Calu3 (cell line): ENCODE measurements around the gene ADAMTS18. TPM values are rescaled to one million over a fixed set of nuclear protein-coding genes. Genes with fewer than 3 reads are reported as not detected.

ENCODE experiments used
- BruUV-seq: library from RNA; stranded (reverse); fragments of 400-500 nt; replicated peaks from 2 replicates; lab custom pipeline; 2021; lab: Mats Ljungman, UMichigan
- CTCF ChIA-PET: fragments of 300-600 bp; sonication (Branson Sonifier 250); formaldehyde crosslinking; loops from one replicate; lab custom pipeline; 2022; ENCODE audit warnings: antibody characterized with exemption; lab: Charles Lee
- DNase-seq: peaks from one replicate; pipeline ENCODE4 v3.0.0; 2022
- H3K27ac Mint-ChIP-seq: one replicate; pipeline ENCODE4 v1.8.0; 2022; ENCODE audit warnings: mixed read lengths; ENCODE audit not compliant: unreplicated experiment
- H3K27me3 Mint-ChIP-seq: one replicate; pipeline ENCODE4 v1.8.0; 2022; ENCODE audit warnings: mixed read lengths; ENCODE audit not compliant: unreplicated experiment
- H3K36me3 Mint-ChIP-seq: one replicate; pipeline ENCODE4 v1.8.0; 2022; ENCODE audit warnings: mild to moderate bottlenecking, moderate library complexity, mixed read lengths; ENCODE audit not compliant: insufficient read depth, unreplicated experiment
- H3K4me1 Mint-ChIP-seq: one replicate; pipeline ENCODE4 v1.8.0; 2022; ENCODE audit warnings: mild to moderate bottlenecking, low read depth, mixed read lengths; ENCODE audit not compliant: unreplicated experiment
- H3K4me3 Mint-ChIP-seq: one replicate; pipeline ENCODE4 v1.8.0; 2022; ENCODE audit warnings: mild to moderate bottlenecking, low read depth, moderate library complexity, mixed read lengths; ENCODE audit not compliant: unreplicated experiment
- H3K9me3 Mint-ChIP-seq: one replicate; pipeline ENCODE4 v1.8.0; 2022; ENCODE audit warnings: low read depth, mixed read lengths; ENCODE audit not compliant: unreplicated experiment
- intact Hi-C: fragments of 100-400 bp; cut with micrococcal nuclease; formaldehyde crosslinking; loops from one replicate; pipeline ENCODE4 v1.10.0; 2022; ENCODE audit not compliant: unreplicated experiment
- total RNA-seq: library from RNA; stranded (reverse); gene quantifications from 2 replicates; pipeline ENCODE4 v1.2.3, GENCODE V29; 2022
- TF ChIP-seq, protein P1 (sequence below): fragments of 200-600 bp; IDR thresholded peaks from one replicate; pipeline ENCODE4 v1.8.0; 2022; ENCODE audit warnings: antibody characterized with exemption; ENCODE audit not compliant: unreplicated experiment

The ADAMTS18 gene
- total RNA-seq, 1 experiment from 2014 or later = not detected

GRCh38 chr16:77434022-77434529, 758 bp downstream of the ADAMTS18 start:
- no peaks in the 10 kb centered on the region for H3K36me3 Mint-ChIP-seq
- TF ChIP-seq, protein P1, sequence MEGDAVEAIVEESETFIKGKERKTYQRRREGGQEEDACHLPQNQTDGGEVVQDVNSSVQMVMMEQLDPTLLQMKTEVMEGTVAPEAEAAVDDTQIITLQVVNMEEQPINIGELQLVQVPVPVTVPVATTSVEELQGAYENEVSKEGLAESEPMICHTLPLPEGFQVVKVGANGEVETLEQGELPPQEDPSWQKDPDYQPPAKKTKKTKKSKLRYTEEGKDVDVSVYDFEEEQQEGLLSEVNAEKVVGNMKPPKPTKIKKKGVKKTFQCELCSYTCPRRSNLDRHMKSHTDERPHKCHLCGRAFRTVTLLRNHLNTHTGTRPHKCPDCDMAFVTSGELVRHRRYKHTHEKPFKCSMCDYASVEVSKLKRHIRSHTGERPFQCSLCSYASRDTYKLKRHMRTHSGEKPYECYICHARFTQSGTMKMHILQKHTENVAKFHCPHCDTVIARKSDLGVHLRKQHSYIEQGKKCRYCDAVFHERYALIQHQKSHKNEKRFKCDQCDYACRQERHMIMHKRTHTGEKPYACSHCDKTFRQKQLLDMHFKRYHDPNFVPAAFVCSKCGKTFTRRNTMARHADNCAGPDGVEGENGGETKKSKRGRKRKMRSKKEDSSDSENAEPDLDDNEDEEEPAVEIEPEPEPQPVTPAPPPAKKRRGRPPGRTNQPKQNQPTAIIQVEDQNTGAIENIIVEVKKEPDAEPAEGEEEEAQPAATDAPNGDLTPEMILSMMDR = no peak
- H3K27me3 Mint-ChIP-seq = peaks cover 85% of the 10 kb centered on the region
- no peaks in the 10 kb centered on the region for H3K4me1 Mint-ChIP-seq
- no TSS peak for BruUV-seq
- DNase-seq = no peak
- CTCF ChIA-PET = no interaction called here
- H3K4me3 Mint-ChIP-seq = no peak overlapping the region
- H3K27ac Mint-ChIP-seq = no peak overlapping the region
- intact Hi-C loops = no loop called here
- no peaks in the 10 kb centered on the region for H3K9me3 Mint-ChIP-seq

- intact Hi-C loops = no loop called here
- Mint-ChIP-seq H3K9me3 (no peaks in the 10 kb centered on the region), H3K4me3 (no peak overlapping the region), H3K27ac (no peak overlapping the region), H3K36me3 (no peaks in the 10 kb centered on the region), H3K27me3 (peaks cover 85% of the 10 kb centered on the region), H3K4me1 (no peaks in the 10 kb centered on the region)
- DNase-seq = no peak
- BruUV-seq = no TSS peak
- CTCF ChIA-PET = no interaction called here
- TF ChIP-seq, protein P1 = no peak
These were observed 1.7 kb downstream of the ADAMTS18 start for GRCh38 chr16:77433146-77433545.

DNA sequence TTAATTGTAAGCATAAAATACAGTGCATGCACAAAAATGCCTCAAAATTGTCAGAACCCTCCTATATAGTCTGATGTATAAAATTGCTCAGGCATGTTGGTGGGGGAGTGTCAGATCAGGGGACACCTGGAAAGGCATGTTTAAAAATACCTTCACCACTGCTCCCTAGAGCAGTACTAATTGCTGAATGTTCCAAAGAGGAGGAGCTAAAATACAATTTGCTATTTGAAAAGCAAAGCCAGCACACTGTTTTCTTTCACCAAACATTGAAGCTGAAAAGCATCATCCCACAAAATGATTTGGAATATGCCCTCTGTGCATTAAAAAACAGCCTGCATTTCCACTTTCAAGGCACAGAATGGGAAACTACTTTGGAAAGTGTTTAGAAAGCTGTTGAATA, 2.6 kb downstream of the ADAMTS18 start:
- H3K27ac Mint-ChIP-seq = no peak overlapping the region
- TF ChIP-seq, protein P1 = no peak
- peaks cover 90% of the 10 kb centered on the region for H3K27me3 Mint-ChIP-seq
- intact Hi-C loops = no loop called here
- H3K4me1 Mint-ChIP-seq = no peaks in the 10 kb centered on the region
- H3K9me3 Mint-ChIP-seq = no peaks in the 10 kb centered on the region
- no peaks in the 10 kb centered on the region for H3K36me3 Mint-ChIP-seq
- CTCF ChIA-PET = interaction anchor here (0.6 kb wide), 1 partner anchor 17 kb away, joined by 3 read pairs; no protein-coding TSS in a partner anchor
- H3K4me3 Mint-ChIP-seq = no peak overlapping the region
- DNase-seq = no peak
- BruUV-seq = no TSS peak

GRCh38 chr16:77430787-77431585, 3.8 kb downstream of the ADAMTS18 start:
- intact Hi-C loops = no loop called here
- Mint-ChIP-seq H3K36me3 (no peaks in the 10 kb centered on the region), H3K27ac (no peak overlapping the region), H3K4me1 (no peaks in the 10 kb centered on the region), H3K27me3 (peaks cover 90% of the 10 kb centered on the region), H3K4me3 (no peak overlapping the region), H3K9me3 (no peaks in the 10 kb centered on the region)
- DNase-seq = no peak
- no TSS peak for BruUV-seq
- TF ChIP-seq, protein P1 = no peak
- CTCF ChIA-PET = no interaction called here
